Activated naive CD4-positive, alpha-beta T cell treated with anti-CD3 and anti-CD28 coated beads, Interleukin-2, amount 50 U/mL, for 72 hours (primary cell): Measurements from ENCODE around the gene JOSD2. TPM values are rescaled to one million over a fixed set of nuclear protein-coding genes. Genes with fewer than 3 reads are reported as not detected.

ENCODE experiments used
- ATAC-seq, 2 donors: fragments of 150-1000 bp; cut with Tn5 transposase; 2 replicates each; pipeline ENCODE4 v1.10.0; 2021; ENCODE audit warnings: mild to moderate bottlenecking in 2 of 2, moderate library complexity in 2 of 2
- DNase-seq, 2 donors: peaks; one replicate each; pipeline ENCODE4 v3.0.0; 2021 to 2022; ENCODE audit warnings: low spot score in 2 of 2
- H3K27ac Mint-ChIP-seq, 2 donors: one replicate each; pipeline ENCODE4 v1.8.0; 2022; ENCODE audit warnings: mild to moderate bottlenecking in 2 of 2, mixed read lengths in 2 of 2
- H3K36me3 Mint-ChIP-seq, 2 donors: one replicate each; pipeline ENCODE4 v1.8.0; 2022; ENCODE audit warnings: mixed read lengths in 2 of 2
- H3K9me3 Mint-ChIP-seq, 2 donors: one replicate each; pipeline ENCODE4 v1.8.0; 2022; ENCODE audit warnings: mixed read lengths in 2 of 2
- total RNA-seq, 2 donors: library from RNA; stranded (reverse); gene quantifications; one replicate each; pipeline ENCODE4 v1.2.3, GENCODE V29; 2022

The JOSD2 gene
- total RNA-seq, 2 donors from 2014 or later, result 27.6 to 29.5 TPM

DNA sequence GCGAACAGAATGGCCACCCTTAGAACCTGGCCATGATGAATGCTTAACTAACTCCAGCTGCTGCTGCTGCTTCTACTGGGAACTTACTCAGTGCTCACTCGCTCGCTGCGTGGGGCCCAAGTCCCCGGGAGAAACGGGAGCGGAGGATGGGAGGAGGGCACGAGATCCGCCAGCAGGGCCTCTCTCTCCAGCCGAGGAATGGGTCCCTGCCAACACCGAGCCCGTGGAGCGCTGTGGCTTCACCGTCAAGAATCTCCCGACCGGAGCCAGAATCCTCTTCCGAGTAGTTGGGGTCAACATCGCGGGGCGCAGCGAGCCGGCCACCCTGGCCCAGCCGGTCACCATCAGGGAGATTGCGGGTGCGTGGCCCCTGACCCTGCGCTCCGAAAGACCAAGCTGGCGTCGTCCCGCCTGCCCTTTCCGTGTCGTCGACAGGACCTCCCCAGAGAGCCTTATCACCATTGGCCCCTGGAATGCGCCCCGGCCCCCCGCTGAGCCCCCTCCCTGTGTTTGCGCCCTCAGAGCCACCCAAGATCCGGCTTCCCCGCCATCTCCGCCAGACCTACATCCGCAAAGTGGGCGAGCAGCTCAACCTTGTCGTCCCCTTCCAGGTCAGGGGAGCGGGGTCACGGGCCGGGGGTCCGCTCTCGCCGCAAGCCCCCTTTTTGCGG, 52.5 kb downstream of the JOSD2 start:
- Mint-ChIP-seq H3K9me3 (no peaks in the 10 kb centered on the region), H3K27ac (no peak overlapping the region), H3K36me3 (no peaks in the 10 kb centered on the region)
- ATAC-seq, result no peak
- no peak for DNase-seq

- H3K9me3 Mint-ChIP-seq, result no peaks in the 10 kb centered on the region
- no peak overlapping the region for H3K27ac Mint-ChIP-seq
- no peaks in the 10 kb centered on the region for H3K36me3 Mint-ChIP-seq
Observed at GRCh38 chr19:50457300-50457699, 53.7 kb downstream of the JOSD2 start.

More at GRCh38 chr19:50457300-50457699, 53.7 kb downstream of the JOSD2 start:
- ATAC-seq, result no peak
- no peak for DNase-seq

Other genes starting within 250 kb of the JOSD2 start
- gene KCNC3, start 181.8 kb downstream of the JOSD2 start, total RNA-seq, result 10 to 100 TPM in 1 of 2 donors, 1 to 10 TPM in 1; 5.1 to 24.1 TPM
- gene NAPSA, start 145.6 kb downstream of the JOSD2 start, total RNA-seq, result 100 to 1,000 TPM in 1 of 2 donors, 10 to 100 TPM in 1; 90.8 to 166 TPM
- gene NR1H2, start 134.7 kb downstream of the JOSD2 start, total RNA-seq, result 10 to 100 TPM; 51.1 to 61.2 TPM
- 100 to 1,000 TPM; 183 to 254 TPM for gene POLD1, start 126.8 kb downstream of the JOSD2 start, total RNA-seq
- gene SPIB, start 92.3 kb downstream of the JOSD2 start, total RNA-seq, result 1 to 10 TPM; 1.1 to 1.2 TPM
- gene MYBPC2, start 78.3 kb downstream of the JOSD2 start, total RNA-seq, result 1 to 10 TPM in 1 of 2 donors, under 1 TPM in 1; 0.91 to 1.9 TPM
- gene EMC10, start 34.7 kb downstream of the JOSD2 start, total RNA-seq, result 10 to 100 TPM; 27.3 to 45.5 TPM
- under 1 TPM; 0.60 to 0.96 TPM for gene GARIN5A, start 34.3 kb downstream of the JOSD2 start, total RNA-seq
- not detected for gene ASPDH, start 2.7 kb upstream of the JOSD2 start, total RNA-seq
- not detected for gene LRRC4B, start 57.2 kb upstream of the JOSD2 start, total RNA-seq
- under 1 TPM in 1 of 2 donors, not detected in 1; 0.23 TPM for gene SYT3, start 128.7 kb upstream of the JOSD2 start, total RNA-seq
- 1 to 10 TPM in 1 of 2 donors, not detected in 1; 4.2 TPM for gene C19orf81, start 138.3 kb upstream of the JOSD2 start, total RNA-seq
- gene SHANK1, start 208.6 kb upstream of the JOSD2 start, total RNA-seq, result under 1 TPM in 1 of 2 donors, not detected in 1; 0.14 TPM
- 1 to 10 TPM in 1 of 2 donors, under 1 TPM in 1; 0.55 to 1.6 TPM for gene CLEC11A, start 212.2 kb upstream of the JOSD2 start, total RNA-seq